ENCODE results near the gene SCAI. TPM values are rescaled to one million over a fixed set of nuclear protein-coding genes. Genes with fewer than 3 reads are reported as not detected.
"Not testable (repeated sequence)": the region's sequence is repeated elsewhere in the genome, so short reads cannot be mapped to it uniquely, and the experiment has no call there.

Gene SCAI
- total RNA-seq, 1 experiment from 2014 or later: 15.5 TPM

DNA sequence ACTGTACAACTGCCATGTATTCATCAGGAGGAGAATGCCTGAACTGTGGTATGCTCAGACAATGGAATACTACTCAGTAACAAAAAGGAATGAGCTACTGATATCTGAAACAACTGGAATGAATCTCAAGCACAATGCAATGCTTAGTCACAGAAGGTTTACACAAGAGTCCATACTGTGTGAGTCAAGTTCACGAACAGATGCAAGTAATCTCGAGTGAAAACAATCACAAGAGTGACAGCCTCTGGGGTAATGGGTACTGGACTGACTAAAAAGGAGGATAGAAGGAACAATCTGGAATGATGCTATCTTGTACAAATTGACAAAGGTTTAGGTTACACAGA is 182.9 kb downstream of the SCAI start:
- Histone ChIP-seq H3K9me3 (ENCODE audit: control insufficient read depth, low read depth, low read length) (no peaks in the 10 kb centered on the region), H3K79me1 (ENCODE audit: insufficient read depth, low read depth, low read length, poor library complexity, severe bottlenecking) (no peaks in the 10 kb centered on the region), H3K18ac (ENCODE audit: insufficient read length, low read depth, low read length) (no peak overlapping the region), H4K8ac (replicated peaks; ENCODE audit: insufficient read length, low read depth, low read length) (no peak overlapping the region), H3K4me2 (ENCODE audit: insufficient read depth, insufficient read length, low read length) (no peak overlapping the region), H4K91ac (ENCODE audit: insufficient read length, low read depth, low read length) (no peak overlapping the region), H4K20me1 (ENCODE audit: control insufficient read depth, insufficient read depth, insufficient read length) (no peaks in the 10 kb centered on the region), H3K9ac (ENCODE audit: extremely low read depth, insufficient read length, low read length) (no peak overlapping the region), H4K5ac (ENCODE audit: insufficient read length, low read depth, low read length) (no peak overlapping the region), H2AK5ac (ENCODE audit: insufficient read length, low read length) (no peak overlapping the region), H2BK20ac (ENCODE audit: low read depth, low read length, poor library complexity, severe bottlenecking) (no peak overlapping the region), H2BK5ac (ENCODE audit: insufficient read length, low read length) (no peak overlapping the region), H3K23ac (ENCODE audit: insufficient read length, low read depth, low read length) (no peak overlapping the region), H2AFZ (ENCODE audit: low read length) (no peak overlapping the region), H3K4ac (ENCODE audit: low read depth, low read length) (no peak overlapping the region), H3K14ac (ENCODE audit: insufficient read depth, low read length) (no peak overlapping the region), H3K79me2 (ENCODE audit: insufficient read depth, low read length) (no peaks in the 10 kb centered on the region), H3K27me3 (ENCODE audit: insufficient read depth, low read length) (no peaks in the 10 kb centered on the region), H3K23me2 (ENCODE audit: insufficient read length, low read depth, low read length, poor library complexity, severe bottlenecking) (no peaks in the 10 kb centered on the region), H3T11ph (ENCODE audit: low read length) (no peak overlapping the region), H2BK12ac (ENCODE audit: insufficient read length, low read depth, low read length) (no peak overlapping the region), H2BK120ac (ENCODE audit: low read depth, low read length, poor library complexity, severe bottlenecking) (no peak overlapping the region), H3K27ac (ENCODE audit: insufficient read length, low read depth, low read length) (no peak overlapping the region), H3K56ac (ENCODE audit: insufficient read length, low read depth, low read length) (no peak overlapping the region), H3K4me1 (ENCODE audit: insufficient read depth, low read length) (no peaks in the 10 kb centered on the region), H2BK15ac (ENCODE audit: low read depth, low read length) (no peak overlapping the region)
- TF ChIP-seq, protein P1, sequence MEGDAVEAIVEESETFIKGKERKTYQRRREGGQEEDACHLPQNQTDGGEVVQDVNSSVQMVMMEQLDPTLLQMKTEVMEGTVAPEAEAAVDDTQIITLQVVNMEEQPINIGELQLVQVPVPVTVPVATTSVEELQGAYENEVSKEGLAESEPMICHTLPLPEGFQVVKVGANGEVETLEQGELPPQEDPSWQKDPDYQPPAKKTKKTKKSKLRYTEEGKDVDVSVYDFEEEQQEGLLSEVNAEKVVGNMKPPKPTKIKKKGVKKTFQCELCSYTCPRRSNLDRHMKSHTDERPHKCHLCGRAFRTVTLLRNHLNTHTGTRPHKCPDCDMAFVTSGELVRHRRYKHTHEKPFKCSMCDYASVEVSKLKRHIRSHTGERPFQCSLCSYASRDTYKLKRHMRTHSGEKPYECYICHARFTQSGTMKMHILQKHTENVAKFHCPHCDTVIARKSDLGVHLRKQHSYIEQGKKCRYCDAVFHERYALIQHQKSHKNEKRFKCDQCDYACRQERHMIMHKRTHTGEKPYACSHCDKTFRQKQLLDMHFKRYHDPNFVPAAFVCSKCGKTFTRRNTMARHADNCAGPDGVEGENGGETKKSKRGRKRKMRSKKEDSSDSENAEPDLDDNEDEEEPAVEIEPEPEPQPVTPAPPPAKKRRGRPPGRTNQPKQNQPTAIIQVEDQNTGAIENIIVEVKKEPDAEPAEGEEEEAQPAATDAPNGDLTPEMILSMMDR (conservative IDR thresholded peaks at IDR 0.05): no peak
- no peak overlapping the region for H3K27ac Mint-ChIP-seq
- no CpG with 5 or more reads among the region's 2 CpGs for WGBS (ENCODE audit: extremely low coverage, insufficient read length, low lambda C conversion rate)
- H3K4me3 Mint-ChIP-seq: no peak overlapping the region
- DNase-seq: no peak
- no peaks in the 10 kb centered on the region for H3K4me1 Mint-ChIP-seq
- no peaks in the 10 kb centered on the region for H3K27me3 Mint-ChIP-seq (ENCODE audit: low read depth)
- no peaks in the 10 kb centered on the region; a peak in 2 of 5 replicates for H3K9me3 Mint-ChIP-seq
- H3K36me3 Mint-ChIP-seq (ENCODE audit: insufficient read depth in 1 of 3, low read depth in 3 of 3): peaks cover 0 to 6% (median 2%) of the 10 kb centered on the region in 3 experiments; a peak in 6 of 7 replicates

DNA sequence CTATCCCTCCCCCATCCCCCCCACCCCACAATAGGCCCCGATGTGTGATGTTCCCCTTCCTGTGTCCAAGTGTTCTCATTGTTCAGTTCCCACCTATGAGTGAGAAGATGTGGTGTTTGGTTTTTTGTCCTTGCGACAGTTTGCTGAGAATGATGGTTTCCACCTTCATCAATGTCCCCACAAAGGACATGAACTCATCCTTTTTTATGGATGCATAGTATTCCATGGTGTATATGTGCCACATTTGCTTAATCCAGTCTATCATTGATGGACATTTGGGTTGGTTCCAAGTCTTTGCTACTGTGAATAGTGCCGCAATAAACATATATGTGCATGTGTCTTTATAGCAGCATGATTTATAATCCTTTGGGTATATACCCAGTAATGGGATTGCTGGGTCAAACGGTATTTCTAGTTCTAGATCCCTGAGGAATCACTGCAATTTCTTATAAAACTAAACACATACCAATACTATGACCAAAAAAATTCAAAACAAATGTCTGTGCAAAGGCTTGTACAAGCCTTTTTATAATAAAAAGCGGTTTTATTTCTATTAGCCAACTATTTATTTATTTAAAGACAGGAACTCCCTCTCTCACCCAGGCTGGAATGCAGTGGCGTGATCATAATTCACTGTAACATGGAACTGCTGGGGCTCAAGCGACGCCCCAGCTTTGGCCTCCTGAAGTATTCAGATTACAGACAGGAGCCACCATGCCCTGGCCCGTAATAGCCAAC is 183.5 kb downstream of the SCAI start:
- H4K8ac ChIP-seq (replicated peaks; ENCODE audit: insufficient read length, low read depth, low read length); H3K36me3 Mint-ChIP-seq (ENCODE audit: insufficient read depth in 1 of 3, low read depth in 3 of 3); H3K4me1 Mint-ChIP-seq; H3K79me2 ChIP-seq (ENCODE audit: insufficient read depth, low read length); H4K91ac ChIP-seq (ENCODE audit: insufficient read length, low read depth, low read length); H2AFZ ChIP-seq (ENCODE audit: low read length); H3K27ac Mint-ChIP-seq; H3K27ac ChIP-seq (ENCODE audit: insufficient read length, low read depth, low read length); H2BK12ac ChIP-seq (ENCODE audit: insufficient read length, low read depth, low read length); H3K14ac ChIP-seq (ENCODE audit: insufficient read depth, low read length); H3K4me2 ChIP-seq (ENCODE audit: insufficient read depth, insufficient read length, low read length); H4K20me1 ChIP-seq (ENCODE audit: control insufficient read depth, insufficient read depth, insufficient read length); H2BK120ac ChIP-seq (ENCODE audit: low read depth, low read length, poor library complexity, severe bottlenecking); H3K4ac ChIP-seq (ENCODE audit: low read depth, low read length); H2BK20ac ChIP-seq (ENCODE audit: low read depth, low read length, poor library complexity, severe bottlenecking); H3K4me3 Mint-ChIP-seq; H3K9me3 Mint-ChIP-seq; H3K9me3 ChIP-seq (ENCODE audit: control insufficient read depth, low read depth, low read length); H2AK5ac ChIP-seq (ENCODE audit: insufficient read length, low read length); H3K27me3 ChIP-seq (ENCODE audit: insufficient read depth, low read length); H3K18ac ChIP-seq (ENCODE audit: insufficient read length, low read depth, low read length); DNase-seq; H2BK5ac ChIP-seq (ENCODE audit: insufficient read length, low read length); H3K9ac ChIP-seq (ENCODE audit: extremely low read depth, insufficient read length, low read length); H3K56ac ChIP-seq (ENCODE audit: insufficient read length, low read depth, low read length); H3K79me1 ChIP-seq (ENCODE audit: insufficient read depth, low read depth, low read length, poor library complexity, severe bottlenecking); H3K23me2 ChIP-seq (ENCODE audit: insufficient read length, low read depth, low read length, poor library complexity, severe bottlenecking); H3K23ac ChIP-seq (ENCODE audit: insufficient read length, low read depth, low read length); H3K27me3 Mint-ChIP-seq (ENCODE audit: low read depth); H3K4me1 ChIP-seq (ENCODE audit: insufficient read depth, low read length); H2BK15ac ChIP-seq (ENCODE audit: low read depth, low read length); H4K5ac ChIP-seq (ENCODE audit: insufficient read length, low read depth, low read length); H3T11ph ChIP-seq (ENCODE audit: low read length): not testable (repeated sequence)
- no CpG with 5 or more reads among the region's 9 CpGs for WGBS (ENCODE audit: extremely low coverage, insufficient read length, low lambda C conversion rate)

Measured in H9 (cell line).